Psoas muscle (tissue), 8 donors: Measurements from ENCODE around the gene PPOX. TPM values are rescaled to one million over a fixed set of nuclear protein-coding genes. Genes with fewer than 3 reads are reported as not detected.
A peak's percentile ranks its signal among the peaks of the same experiment; 100 is the strongest.

ENCODE experiments used
- ATAC-seq, 4 donors: fragments of 200-7000 bp; cut with Tn5 transposase; one replicate each; pipeline ENCODE4 v1.9.1; 2020; ENCODE audit warnings: moderate library complexity in 3 of 4, mild to moderate bottlenecking in 2 of 4
- DNase-seq, 2 donors: peaks; one replicate each; pipeline ENCODE4 v3.0.0-alpha.2; 2020
- H3K27ac ChIP-seq: fragments of 200-600 bp; one replicate; pipeline ENCODE4 v1.8.0; 2022
- H3K27me3 ChIP-seq, 3 donors: fragments of 200-600 bp in 1 of 3; one replicate each; pipeline versions ENCODE4 v1.6.1 to v1.8.0; 2013 to 2022; ENCODE audit warnings: low read length in 2 of 3, mild to moderate bottlenecking in 2 of 3, moderate library complexity in 1 of 3; ENCODE audit not compliant: insufficient read depth in 3 of 3
- H3K36me3 ChIP-seq, 2 donors: fragments of 200-600 bp in 1 of 2; one replicate each; pipeline versions ENCODE4 v1.6.1 to v1.8.0; 2013 to 2022; ENCODE audit warnings: low read depth in 1 of 2, mild to moderate bottlenecking in 1 of 2, moderate library complexity in 1 of 2; ENCODE audit not compliant: insufficient read depth in 1 of 2
- H3K4me1 ChIP-seq: fragments of 200-600 bp; one replicate; pipeline ENCODE4 v1.8.0; 2022
- H3K4me3 ChIP-seq: fragments of 200-600 bp; one replicate; pipeline ENCODE4 v1.8.0; 2022; ENCODE audit warnings: mild to moderate bottlenecking
- H3K9me3 ChIP-seq: fragments of 200-600 bp; one replicate; pipeline ENCODE4 v1.8.0; 2022
- WGBS, 3 donors: extraction: QIAGEN DNeasy Blood & Tissue Kit; methylation state at CpG; one replicate each; pipeline versions ENCODE4 v1.1.6 to v1.1.7; 2013; 5-methylcytosine and 5-hydroxymethylcytosine counted together
- intact Hi-C, 2 donors: fragments of 100-400 bp; cut with DNase I; formaldehyde crosslinking; loops; one replicate each; pipeline versions ENCODE4 v1.11.0 to v1.14.2; 2022
- polyA plus RNA-seq, 3 donors: library from polyadenylated mRNA; stranded (reverse); fragments of 200-250 nt; gene quantifications; one replicate each; pipeline ENCODE4 v1.2.3, GENCODE V29; 2013
- total RNA-seq, 4 donors: library from RNA; stranded (reverse); fragmentation: NEBNext Ultra II Directional in 2 of 4; extraction: Animal tissue kit (Norgen Biotek cat#: 25700) in 2 of 4; gene quantifications; one replicate each; pipeline versions ENCODE4 v1.2.1 to v1.2.4, GENCODE V29; 2021 to 2023
- TF ChIP-seq, protein P1 (sequence below): fragments of 200-600 bp; IDR thresholded peaks from one replicate; pipeline ENCODE4 v1.8.0; 2022; ENCODE audit warnings: antibody characterized with exemption
- donor health status: healthy with polysubstance abuse.
- donor health status: DM: no; HTN: no; CAD: no; lungs with moderate emphysema.
- donor health status: Bipolar disorder and iron deficiency.
- donor health status: healthy.
- donor health status: DM: yes; HTN: yes; CAD: no.
- donor health status: DM: no; HTN: no; CAD: no.
- donor health status: DM: no; HTN: no; CAD: no.
- donor health status: DM: yes; HTN: yes; CAD: no.

Gene PPOX
- total and polyA plus RNA-seq, 7 donors, result 4.8 to 13.1 (median 7.4) TPM

DNA sequence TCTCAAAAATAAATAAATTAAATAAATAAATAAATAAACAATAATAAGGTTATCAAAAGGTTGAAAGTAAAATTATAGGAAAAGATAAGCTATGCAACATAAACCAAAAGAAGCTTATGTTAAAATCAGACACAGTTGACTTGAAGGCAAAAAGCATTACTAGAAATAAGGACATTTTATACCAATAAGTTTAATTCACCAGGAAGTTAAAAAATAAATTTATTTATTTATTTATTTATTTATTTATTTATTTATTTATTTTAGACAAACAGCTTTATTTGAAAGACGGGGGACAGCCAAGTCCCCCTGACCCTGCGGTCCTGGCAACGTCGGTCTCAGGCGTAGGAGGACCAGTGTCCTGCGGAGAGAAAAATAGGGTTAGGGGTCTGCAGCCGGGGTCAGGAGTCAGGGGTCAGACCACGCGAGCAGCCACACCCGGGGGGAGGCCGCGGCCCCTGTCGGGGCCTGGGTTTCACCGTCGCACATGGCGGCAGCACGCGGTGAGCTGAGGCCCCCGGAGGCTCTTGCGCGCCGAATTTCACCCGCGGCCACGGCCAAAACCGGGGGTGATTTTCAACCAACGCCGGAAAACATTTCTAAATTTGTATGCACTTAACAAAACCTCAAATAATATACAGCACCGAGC is 25.3 kb upstream of the PPOX start:
- Histone ChIP-seq H3K27ac (no peak overlapping the region), H3K36me3 (no peaks in the 10 kb centered on the region), H3K9me3 (no peaks in the 10 kb centered on the region), H3K4me1 (peaks cover 13% of the 10 kb centered on the region), H3K4me3 (no peak overlapping the region), H3K27me3 (no peaks in the 10 kb centered on the region)
- ATAC-seq, result no peak
- intact Hi-C loops, result no loop called here
- 95 to 96% (median 96%) methylated on average over 29 of the region's 29 CpGs for WGBS, 3 donors
- no peak for DNase-seq
- TF ChIP-seq, protein P1, sequence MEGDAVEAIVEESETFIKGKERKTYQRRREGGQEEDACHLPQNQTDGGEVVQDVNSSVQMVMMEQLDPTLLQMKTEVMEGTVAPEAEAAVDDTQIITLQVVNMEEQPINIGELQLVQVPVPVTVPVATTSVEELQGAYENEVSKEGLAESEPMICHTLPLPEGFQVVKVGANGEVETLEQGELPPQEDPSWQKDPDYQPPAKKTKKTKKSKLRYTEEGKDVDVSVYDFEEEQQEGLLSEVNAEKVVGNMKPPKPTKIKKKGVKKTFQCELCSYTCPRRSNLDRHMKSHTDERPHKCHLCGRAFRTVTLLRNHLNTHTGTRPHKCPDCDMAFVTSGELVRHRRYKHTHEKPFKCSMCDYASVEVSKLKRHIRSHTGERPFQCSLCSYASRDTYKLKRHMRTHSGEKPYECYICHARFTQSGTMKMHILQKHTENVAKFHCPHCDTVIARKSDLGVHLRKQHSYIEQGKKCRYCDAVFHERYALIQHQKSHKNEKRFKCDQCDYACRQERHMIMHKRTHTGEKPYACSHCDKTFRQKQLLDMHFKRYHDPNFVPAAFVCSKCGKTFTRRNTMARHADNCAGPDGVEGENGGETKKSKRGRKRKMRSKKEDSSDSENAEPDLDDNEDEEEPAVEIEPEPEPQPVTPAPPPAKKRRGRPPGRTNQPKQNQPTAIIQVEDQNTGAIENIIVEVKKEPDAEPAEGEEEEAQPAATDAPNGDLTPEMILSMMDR, result no peak

DNA sequence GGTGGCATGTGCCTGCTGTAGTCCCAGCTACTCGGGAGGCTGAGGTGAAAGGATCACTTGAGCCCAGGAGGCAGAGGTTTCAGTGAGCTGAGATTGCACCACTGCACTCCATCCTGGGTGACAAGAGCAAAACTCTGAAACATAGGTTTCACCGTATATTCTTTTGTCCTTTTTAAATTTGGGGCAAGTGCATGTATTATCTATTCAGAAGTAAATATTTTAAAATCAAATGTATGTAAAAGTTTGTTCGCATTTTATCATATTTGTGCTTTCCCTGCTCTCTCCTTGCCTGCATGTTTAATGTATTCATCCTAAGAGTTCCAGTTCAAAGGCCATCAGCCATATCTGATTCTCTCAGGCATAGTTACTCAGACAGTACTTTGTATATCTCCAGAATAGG is 20.4 kb upstream of the PPOX start:
- 79 to 87% (median 84%) methylated on average over 3 of the region's 3 CpGs for WGBS, 3 donors
- Histone ChIP-seq H3K9me3 (no peaks in the 10 kb centered on the region), H3K27ac (no peak overlapping the region), H3K4me1 (no peaks in the 10 kb centered on the region), H3K4me3 (no peak overlapping the region), H3K27me3 (no peaks in the 10 kb centered on the region), H3K36me3 (no peaks in the 10 kb centered on the region)
- TF ChIP-seq, protein P1, result no peak
- DNase-seq (no peak), ATAC-seq (no peak)
- intact Hi-C loops, result no loop called here

DNA sequence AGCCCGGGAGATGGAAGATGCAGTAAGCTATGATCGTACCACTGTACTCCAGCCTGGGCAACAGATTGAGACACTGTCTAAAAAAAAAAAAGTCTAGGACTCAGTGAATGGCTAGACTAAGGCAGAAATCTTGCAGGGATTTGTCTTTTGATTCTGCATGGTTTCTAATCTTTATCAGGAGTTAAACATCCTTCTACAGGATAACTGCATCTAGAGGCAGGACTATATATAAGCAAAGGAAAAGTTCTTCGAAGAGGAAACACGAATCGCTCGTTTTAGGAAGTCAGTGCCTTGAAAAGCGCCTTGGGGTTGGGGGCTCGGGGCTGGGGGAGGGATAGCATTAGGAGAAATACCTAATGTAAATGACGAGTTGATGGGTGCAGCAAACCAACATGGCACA is 13.1 kb upstream of the PPOX start:
- Histone ChIP-seq H3K27me3 (no peaks in the 10 kb centered on the region), H3K4me3 (peak overlapping the region; percentile 83), H3K9me3 (no peaks in the 10 kb centered on the region), H3K4me1 (peaks cover 3% of the 10 kb centered on the region), H3K36me3 (peaks cover 0 to 16% of the 10 kb centered on the region in 2 donors), H3K27ac (peak overlapping the region; percentile 96)
- WGBS, 3 donors, result 22 to 25% (median 24%) methylated on average over 9 of the region's 9 CpGs
- DNase-seq (no peak), ATAC-seq (peak in 2 of 4 donors; percentile 21 to 31)
- intact Hi-C loops, result loop anchor here in 1 of 2 donors (5.0 kb wide), 1 partner anchor 106 kb away; the partner anchor contains the start of gene USF1
- TF ChIP-seq, protein P1, result no peak

DNA sequence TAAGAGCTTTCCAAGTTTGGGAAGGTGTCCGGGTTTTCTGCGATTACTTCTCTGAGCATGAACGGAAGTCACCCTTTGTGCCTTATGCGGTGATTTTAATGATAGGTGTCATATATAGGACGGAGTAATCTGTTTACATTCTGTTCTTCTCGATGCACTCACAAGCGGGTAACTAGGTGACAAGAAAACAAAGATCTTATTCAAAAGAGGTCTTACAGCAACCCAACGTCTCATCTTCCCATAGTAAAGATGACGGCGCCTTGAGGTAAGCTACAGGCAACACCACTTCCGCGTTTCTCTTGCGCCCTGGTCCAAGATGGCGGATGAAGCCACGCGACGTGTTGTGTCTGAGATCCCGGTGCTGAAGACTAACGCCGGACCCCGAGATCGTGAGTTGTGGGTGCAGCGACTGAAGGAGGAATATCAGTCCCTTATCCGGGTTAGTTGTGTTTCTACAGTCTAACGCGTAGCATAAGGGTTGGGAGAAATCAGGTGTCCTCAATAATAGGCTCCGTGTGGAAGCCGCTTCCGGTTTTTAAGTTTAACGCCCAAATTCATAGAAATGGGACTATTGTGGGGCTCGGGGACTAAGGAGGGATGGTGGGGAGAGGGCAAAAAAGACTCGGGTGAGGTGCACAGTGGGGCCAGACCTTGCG is 12.4 kb upstream of the PPOX start, which contains the start of gene UFC1:
TSS of gene UFC1 (plus strand) at position 297 of the 656 bp plus-strand sequence. CDS start at position 317, 20 bp downstream.
- Histone ChIP-seq H3K27ac (peak within 1 kb of the TSS; percentile 96), H3K9me3 (no peaks in the 10 kb centered on the region), H3K27me3 (no peaks in the 10 kb centered on the region), H3K4me1 (peaks cover 3% of the 10 kb centered on the region), H3K36me3 (peaks cover 0 to 16% of the 10 kb centered on the region in 2 donors), H3K4me3 (peak within 1 kb of the TSS; percentile 83)
- peak; percentile 88 to 98 (median 90) for ATAC-seq
- WGBS, 3 donors, result 0 to 1% (median 0%) methylated on average over 32 to 33 of the region's 33 CpGs
- intact Hi-C loops, result loop anchor here in 1 of 2 donors (2.0 to 5.0 kb wide), 2 partner anchors 21 to 107 kb away; partner anchors contain the start of genes DEDD and USF1
- peak; percentile 72 to 89 for DNase-seq
- TF ChIP-seq, protein P1, result no peak
